ENCODE results near the gene TEF.

Gene TEF

DNA sequence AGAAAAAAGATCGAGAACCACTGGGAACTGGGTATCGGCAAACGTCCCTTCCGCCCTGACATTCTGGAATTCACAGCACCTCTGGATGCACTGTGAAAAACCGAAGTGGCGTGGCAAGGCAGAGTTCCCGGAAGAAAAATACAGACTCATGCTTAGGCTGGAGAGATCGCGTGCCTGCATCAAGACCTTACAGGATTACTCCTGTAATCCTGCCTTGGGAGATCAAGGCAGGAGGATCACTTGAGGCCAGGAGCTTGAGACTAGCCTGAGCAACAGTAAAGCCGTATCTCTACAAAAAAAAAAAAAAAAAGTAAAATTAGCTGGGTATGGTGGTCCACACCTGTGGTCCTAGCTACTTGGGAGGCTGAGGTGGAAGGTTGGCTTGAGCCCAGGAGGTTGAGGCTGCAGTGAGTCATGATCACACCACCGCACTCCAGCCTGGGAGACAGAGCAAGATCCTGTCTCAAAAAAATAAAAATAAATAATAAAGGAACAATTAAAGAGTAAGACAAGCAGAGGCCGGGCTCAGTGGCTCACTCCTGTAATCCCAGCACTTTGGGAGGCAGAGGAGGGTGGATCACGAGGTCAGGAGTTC lies 19.9 kb upstream of the TEF start:
- in situ Hi-C loops (cut with HindIII; ENCODE audit: low pct_ligation_motif_present, low sequenced_read_pairs), result no loop called here
- DNase-seq, result no peak
- H3K27me3 ChIP-seq (replicated peaks), result no peaks in the 10 kb centered on the region

DNA sequence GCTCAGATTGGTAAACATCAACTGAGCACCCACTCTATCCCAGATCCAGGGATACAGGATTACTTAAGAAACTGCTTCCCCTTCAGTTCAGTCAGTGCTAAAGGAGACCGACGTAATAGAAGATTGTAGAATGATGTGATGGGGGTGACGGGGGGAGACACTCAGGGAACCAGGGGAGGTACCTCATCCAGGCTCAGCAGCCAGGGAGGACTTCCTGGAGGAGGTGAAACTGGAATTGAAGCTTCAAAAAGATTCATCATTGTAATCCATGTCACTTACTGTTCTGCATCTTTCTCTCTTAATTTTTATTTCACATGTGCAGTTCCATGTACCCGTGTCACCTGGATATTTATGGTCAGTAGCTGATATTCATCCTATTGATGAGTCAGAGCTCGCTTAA lies 19.1 kb upstream of the TEF start:
- TF ChIP-seq, protein P1, sequence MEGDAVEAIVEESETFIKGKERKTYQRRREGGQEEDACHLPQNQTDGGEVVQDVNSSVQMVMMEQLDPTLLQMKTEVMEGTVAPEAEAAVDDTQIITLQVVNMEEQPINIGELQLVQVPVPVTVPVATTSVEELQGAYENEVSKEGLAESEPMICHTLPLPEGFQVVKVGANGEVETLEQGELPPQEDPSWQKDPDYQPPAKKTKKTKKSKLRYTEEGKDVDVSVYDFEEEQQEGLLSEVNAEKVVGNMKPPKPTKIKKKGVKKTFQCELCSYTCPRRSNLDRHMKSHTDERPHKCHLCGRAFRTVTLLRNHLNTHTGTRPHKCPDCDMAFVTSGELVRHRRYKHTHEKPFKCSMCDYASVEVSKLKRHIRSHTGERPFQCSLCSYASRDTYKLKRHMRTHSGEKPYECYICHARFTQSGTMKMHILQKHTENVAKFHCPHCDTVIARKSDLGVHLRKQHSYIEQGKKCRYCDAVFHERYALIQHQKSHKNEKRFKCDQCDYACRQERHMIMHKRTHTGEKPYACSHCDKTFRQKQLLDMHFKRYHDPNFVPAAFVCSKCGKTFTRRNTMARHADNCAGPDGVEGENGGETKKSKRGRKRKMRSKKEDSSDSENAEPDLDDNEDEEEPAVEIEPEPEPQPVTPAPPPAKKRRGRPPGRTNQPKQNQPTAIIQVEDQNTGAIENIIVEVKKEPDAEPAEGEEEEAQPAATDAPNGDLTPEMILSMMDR (IDR thresholded peaks at IDR 0.05; ENCODE audit: low read depth, low read length, missing control alignments), result no peak

More for the DNA sequence above, 19.9 kb upstream of the TEF start:
- Histone ChIP-seq H3K4me3 (ENCODE audit: low read depth, low read length) (no peak overlapping the region), H3K36me3 (replicated peaks) (peaks cover 15% of the 10 kb centered on the region), H3K27ac (no peak overlapping the region)
- TF ChIP-seq, protein P1 (IDR thresholded peaks at IDR 0.05; ENCODE audit: low read depth, low read length, missing control alignments), result no peak

DNA sequence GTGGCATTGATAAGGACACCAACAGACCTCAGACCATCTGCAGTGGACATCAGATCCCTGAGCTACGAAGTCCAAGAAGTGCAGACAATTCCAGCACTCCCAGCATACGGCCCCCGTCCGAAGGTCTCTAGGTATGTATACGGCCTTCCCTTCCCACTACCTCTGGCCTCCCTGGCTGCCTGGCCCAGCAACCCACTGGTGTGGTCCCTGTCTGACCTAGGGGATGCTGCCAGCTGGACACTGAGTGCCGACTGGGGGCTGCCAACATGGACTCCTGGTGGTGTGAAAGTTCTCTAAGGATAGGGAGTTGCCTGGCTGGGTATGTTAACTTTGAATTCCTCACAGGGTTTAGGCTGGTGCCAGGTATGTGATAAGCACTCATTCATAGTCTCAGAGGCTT lies 17.5 kb upstream of the TEF start:
- H3K36me3 ChIP-seq (replicated peaks), result peaks cover 3% of the 10 kb centered on the region
- TF ChIP-seq, protein P1 (IDR thresholded peaks at IDR 0.05; ENCODE audit: low read depth, low read length, missing control alignments), result no peak
- in situ Hi-C loops (cut with HindIII; ENCODE audit: low pct_ligation_motif_present, low sequenced_read_pairs), result no loop called here
- no peak overlapping the region for H3K4me3 ChIP-seq (ENCODE audit: low read depth, low read length)
- no peak for DNase-seq
- peaks cover 2% of the 10 kb centered on the region for H3K27me3 ChIP-seq (replicated peaks)
- H3K27ac ChIP-seq, result no peak overlapping the region

More for the DNA sequence above, 19.1 kb upstream of the TEF start:
- H3K27ac ChIP-seq, result no peak overlapping the region
- DNase-seq, result no peak
- H3K27me3 ChIP-seq (replicated peaks), result no peaks in the 10 kb centered on the region
- in situ Hi-C loops (cut with HindIII; ENCODE audit: low pct_ligation_motif_present, low sequenced_read_pairs), result no loop called here
- H3K36me3 ChIP-seq (replicated peaks), result peaks cover 14% of the 10 kb centered on the region
- H3K4me3 ChIP-seq (ENCODE audit: low read depth, low read length), result no peak overlapping the region

DNA sequence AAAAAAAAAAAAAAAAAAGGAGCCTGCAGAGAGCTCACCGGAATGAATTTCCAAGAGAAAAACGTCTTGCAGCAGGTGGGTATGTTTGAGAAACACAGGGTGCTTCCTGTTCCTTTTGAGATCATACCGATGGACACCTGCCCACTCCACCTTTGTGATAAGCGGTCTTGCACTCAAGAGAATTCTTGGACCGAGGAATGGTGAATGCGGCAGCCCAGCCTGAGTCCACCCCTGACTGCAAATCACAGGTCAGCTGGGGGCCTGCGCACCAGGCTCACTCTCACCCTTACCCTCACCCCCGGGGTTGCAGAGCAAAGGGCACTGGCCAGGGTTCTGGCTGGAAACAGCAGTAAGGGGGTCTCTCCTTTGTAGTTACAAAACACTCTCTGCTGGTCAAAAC lies 16.8 kb upstream of the TEF start:
- in situ Hi-C loops (cut with HindIII; ENCODE audit: low pct_ligation_motif_present, low sequenced_read_pairs), result no loop called here
- TF ChIP-seq, protein P1 (IDR thresholded peaks at IDR 0.05; ENCODE audit: low read depth, low read length, missing control alignments), result no peak
- Histone ChIP-seq H3K4me3 (ENCODE audit: low read depth, low read length) (no peak overlapping the region), H3K36me3 (replicated peaks) (peaks cover 3% of the 10 kb centered on the region), H3K27me3 (replicated peaks) (peaks cover 2% of the 10 kb centered on the region), H3K27ac (no peak overlapping the region)
- DNase-seq, result no peak

DNA sequence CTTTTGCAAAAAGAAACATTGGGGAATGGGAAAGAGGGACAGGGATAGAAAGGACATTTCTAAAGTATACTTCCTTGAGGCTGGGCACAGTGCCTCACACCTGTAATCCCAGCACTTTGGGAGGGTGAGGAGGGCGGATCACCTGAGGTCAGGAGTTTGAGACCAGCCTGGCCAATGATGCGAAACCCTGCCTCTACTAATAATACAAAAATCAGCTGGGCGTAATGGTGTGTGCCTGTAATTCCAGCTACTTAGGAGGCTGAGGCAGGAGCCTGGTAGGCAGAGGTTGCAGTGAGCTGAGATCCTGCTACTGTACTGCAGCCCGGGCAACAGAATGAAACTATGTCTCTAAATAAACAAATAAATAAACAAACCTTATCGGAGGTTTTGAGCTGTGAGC lies 16.3 kb upstream of the TEF start:
- TF ChIP-seq, protein P1 (IDR thresholded peaks at IDR 0.05; ENCODE audit: low read depth, low read length, missing control alignments), result no peak
- DNase-seq, result no peak
- H3K4me3 ChIP-seq (ENCODE audit: low read depth, low read length), result no peak overlapping the region
- H3K36me3 ChIP-seq (replicated peaks), result peaks cover 3% of the 10 kb centered on the region
- H3K27me3 ChIP-seq (replicated peaks), result peaks cover 2% of the 10 kb centered on the region
- in situ Hi-C loops (cut with HindIII; ENCODE audit: low pct_ligation_motif_present, low sequenced_read_pairs), result no loop called here
- H3K27ac ChIP-seq, result no peak overlapping the region
